Motor neuron (in vitro differentiated cells): Measurements from ENCODE around the gene RGS6. TPM values are rescaled to one million over a fixed set of nuclear protein-coding genes. Genes with fewer than 3 reads are reported as not detected.

Experiments used
- ATAC-seq, 8 experiments: fragments of 200-7000 bp; cut with Tn5 transposase; replicated peaks in 6 of 8; 2 replicates each; pipeline ENCODE4 v1.8.0; 2021; ENCODE audit warnings: mild to moderate bottlenecking in 8 of 8, moderate library complexity in 8 of 8
- H3K27ac ChIP-seq, 2 donors: fragments of 250-450 bp; sonication (Bioruptor Pico); 2 replicates each; pipeline ENCODE4 v1.9.0; 2021; ENCODE audit warnings: antibody characterized with exemption in 2 of 2, mild to moderate bottlenecking in 2 of 2, moderate library complexity in 1 of 2
- H3K4me1 ChIP-seq, 2 donors: fragments of 250-450 bp; sonication (Bioruptor Pico); replicated peaks in 1 of 2; 2 replicates each; pipeline ENCODE4 v1.6.1; 2021; ENCODE audit warnings: antibody characterized with exemption in 2 of 2, mild to moderate bottlenecking in 2 of 2, moderate library complexity in 1 of 2
- H3K4me3 ChIP-seq, 5 donors: fragments of 250-450 bp; sonication (Bioruptor Pico); 2 replicates each; pipeline ENCODE4 v1.9.0; 2021; ENCODE audit warnings: antibody characterized with exemption in 5 of 5, mild to moderate bottlenecking in 5 of 5, moderate library complexity in 4 of 5
- WGBS, 10 experiments: fragments of 450-650 bp; shearing (Covaris generic); methylation state at CpG; one replicate each; pipeline ENCODE4 v1.0.0; 2022; 5-methylcytosine and 5-hydroxymethylcytosine counted together
- in situ Hi-C, 9 experiments: fragments of 400-800 bp; cut with MboI; loops; one replicate each; pipeline ENCODE4 v1.15.0; 2021; ENCODE audit warnings: low sequenced_read_pairs in 9 of 9, low pct_unique_long_range_greater_than_20kb in 2 of 9; ENCODE audit not compliant: unreplicated experiment in 9 of 9
- total RNA-seq, 8 experiments: library from RNA; unstranded; fragments of 300-600 nt; gene quantifications; 2 replicates each; pipeline versions ENCODE4 v1.2.3 to v1.2.4, GENCODE V29; 2022

Gene RGS6
- total RNA-seq, 8 experiments from 2014 or later: 0.22 to 15.5 (median 1.3) TPM

DNA sequence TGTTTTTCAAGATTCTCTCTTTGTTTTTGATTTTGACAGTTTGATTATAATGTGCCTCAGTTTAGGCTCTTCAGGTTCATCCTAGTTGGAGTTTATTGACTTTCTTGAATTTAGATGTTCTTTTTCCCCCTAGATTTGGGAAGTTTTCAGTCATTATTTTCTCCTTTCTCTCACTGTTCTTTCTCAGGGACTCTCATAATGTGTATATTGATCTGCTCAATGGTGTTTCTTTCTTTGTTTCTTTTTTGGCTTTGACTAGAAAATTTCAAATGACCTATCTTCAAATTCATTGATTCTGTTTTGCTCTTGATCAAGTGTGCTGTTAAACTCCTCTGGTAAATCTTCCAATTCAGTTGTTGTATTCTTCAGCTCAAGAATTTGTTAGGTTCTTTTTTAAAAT is 108.3 kb downstream of the RGS6 start:
- H3K4me3 ChIP-seq: no peak overlapping the region
- in situ Hi-C loops: no loop called here

DNA sequence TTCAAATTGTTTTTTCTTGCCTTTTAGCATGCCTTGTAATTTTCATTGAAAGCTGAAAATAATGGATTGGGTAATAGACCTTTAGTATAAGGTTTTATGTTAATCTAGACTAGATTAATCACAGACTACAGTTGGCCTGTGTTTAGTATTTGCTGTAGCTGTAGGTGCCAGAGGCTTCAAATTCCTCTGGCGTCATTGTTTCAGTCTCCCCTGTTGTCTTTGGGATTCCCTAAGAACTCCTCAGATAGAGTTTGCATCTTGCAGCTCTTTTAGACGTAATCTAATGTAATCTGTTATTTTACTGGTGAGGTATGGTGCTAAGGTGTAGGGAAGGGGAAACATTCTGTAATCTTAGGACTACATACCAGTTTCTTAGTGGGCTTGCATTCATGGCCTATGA is 113.0 kb downstream of the RGS6 start:
- Histone ChIP-seq H3K4me3 (no peak overlapping the region), H3K27ac (no peak overlapping the region), H3K4me1 (no peaks in the 10 kb centered on the region)
- no peak for ATAC-seq
- WGBS, 10 experiments: 10 to 100% (median 67%) methylated on average over 1 to 2 of the region's 2 CpGs; no CpG with 5 or more reads in 3 of the 10 experiments
- in situ Hi-C loops: no loop called here

More for the DNA sequence above, 108.3 kb downstream of the RGS6 start:
- Histone ChIP-seq H3K27ac (no peak overlapping the region), H3K4me1 (no peaks in the 10 kb centered on the region)
- ATAC-seq: no peak

DNA sequence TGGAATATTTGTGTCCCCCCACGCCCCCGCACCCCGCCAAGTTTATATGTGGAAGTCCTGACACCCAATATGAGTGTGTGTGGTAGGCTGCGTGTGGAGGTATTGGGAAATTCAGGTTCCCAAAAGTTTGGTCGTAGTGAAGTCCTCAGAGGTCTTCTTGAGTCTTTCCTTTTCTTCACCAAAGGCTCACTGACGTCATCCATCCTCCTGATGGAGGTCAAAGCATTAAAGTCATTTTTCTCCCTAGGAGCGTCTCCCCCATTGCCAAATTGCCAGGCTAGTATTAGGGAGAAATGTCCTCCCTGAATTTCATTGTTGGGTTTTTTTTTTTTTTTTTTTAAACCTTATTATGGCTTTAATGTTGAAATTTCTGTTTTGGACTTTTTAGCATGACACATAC is 113.7 kb downstream of the RGS6 start:
- 14 to 92% (median 67%) methylated on average over 2 to 7 of the region's 7 CpGs; no CpG with 5 or more reads in 1 of the 10 experiments for WGBS, 10 experiments
- H3K27ac ChIP-seq: no peak overlapping the region
- in situ Hi-C loops: no loop called here
- no peak overlapping the region for H3K4me3 ChIP-seq
- H3K4me1 ChIP-seq: no peaks in the 10 kb centered on the region
- ATAC-seq: no peak

DNA sequence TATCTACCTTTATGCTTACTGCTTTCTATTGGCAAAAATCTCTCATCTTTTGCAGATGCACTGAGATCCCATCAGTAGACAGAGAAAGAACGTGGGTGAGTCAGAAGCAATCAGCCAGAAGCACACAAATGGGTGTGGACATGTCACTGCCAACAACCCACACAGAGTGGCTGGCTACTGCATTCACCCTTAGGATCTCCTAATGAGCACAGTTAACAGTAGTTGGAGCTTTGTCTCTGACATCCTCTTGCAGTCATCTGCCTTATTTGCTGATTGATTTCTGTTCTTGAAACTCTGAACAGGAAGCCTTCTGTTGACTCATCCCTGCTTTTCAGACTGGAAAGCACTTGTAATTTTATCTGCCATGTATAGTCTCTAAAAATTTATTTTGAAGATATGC is 117.2 kb downstream of the RGS6 start:
- H3K4me3 ChIP-seq: no peak overlapping the region
- peak; percentile 45 to 100 (median 94) for ATAC-seq
- in situ Hi-C loops: no loop called here
- H3K4me1 ChIP-seq: no peaks in the 10 kb centered on the region
- H3K27ac ChIP-seq: no peak overlapping the region
- 0 to 50% (median 33%) methylated on average over 1 of the region's 1 CpG; no CpG with 5 or more reads in 5 of the 10 experiments for WGBS, 10 experiments

DNA sequence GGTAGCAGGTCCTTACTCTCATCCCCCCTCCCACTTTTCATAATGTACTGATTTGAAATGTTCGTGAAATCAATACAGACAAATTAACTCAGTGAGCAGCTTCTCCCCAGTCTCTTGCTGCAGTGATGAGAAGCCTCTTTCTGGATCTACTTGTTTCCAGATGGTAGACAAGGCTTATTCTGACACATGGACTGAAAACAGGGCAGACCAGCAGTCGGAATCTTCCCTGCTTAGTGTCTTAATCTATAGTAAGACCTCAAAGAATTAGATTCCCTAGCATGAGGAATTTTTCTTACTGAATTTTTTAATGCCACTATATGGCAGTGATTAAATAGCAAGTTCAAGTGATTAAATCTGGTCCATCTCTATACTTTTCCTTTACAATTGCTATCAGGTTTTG is 120.1 kb downstream of the RGS6 start:
- in situ Hi-C loops: no loop called here
- Histone ChIP-seq H3K4me1 (no peaks in the 10 kb centered on the region), H3K27ac (no peak overlapping the region), H3K4me3 (no peak overlapping the region)
- no peak for ATAC-seq
- 0 to 100% (median 73%) methylated on average over 1 to 2 of the region's 2 CpGs; no CpG with 5 or more reads in 3 of the 10 experiments for WGBS, 10 experiments

DNA sequence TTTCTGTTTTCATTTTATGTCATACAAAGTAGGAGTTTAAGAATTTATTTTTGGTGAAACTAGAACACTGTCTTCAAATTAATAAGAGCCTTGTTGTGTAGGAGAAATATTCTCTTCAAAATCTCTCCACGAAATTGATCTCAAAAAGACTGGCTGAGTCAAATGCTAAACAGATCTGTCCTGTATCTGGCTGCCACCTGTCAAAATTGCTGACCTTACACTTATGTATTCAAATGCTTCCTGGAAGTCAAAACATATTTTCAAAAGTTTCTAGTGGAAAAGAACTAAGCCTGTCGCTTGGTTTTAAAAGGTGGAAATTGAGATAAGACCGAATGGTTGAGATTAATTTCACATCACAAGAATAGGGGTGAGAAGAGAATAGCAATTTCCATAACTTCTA is 121.4 kb downstream of the RGS6 start:
- WGBS, 10 experiments: 7 to 100% (median 53%) methylated on average over 1 to 3 of the region's 3 CpGs
- in situ Hi-C loops: no loop called here
- no peaks in the 10 kb centered on the region for H3K4me1 ChIP-seq
- no peak overlapping the region for H3K27ac ChIP-seq
- no peak overlapping the region for H3K4me3 ChIP-seq
- ATAC-seq: peak in 2 of 8 experiments; percentile 39 to 82

DNA sequence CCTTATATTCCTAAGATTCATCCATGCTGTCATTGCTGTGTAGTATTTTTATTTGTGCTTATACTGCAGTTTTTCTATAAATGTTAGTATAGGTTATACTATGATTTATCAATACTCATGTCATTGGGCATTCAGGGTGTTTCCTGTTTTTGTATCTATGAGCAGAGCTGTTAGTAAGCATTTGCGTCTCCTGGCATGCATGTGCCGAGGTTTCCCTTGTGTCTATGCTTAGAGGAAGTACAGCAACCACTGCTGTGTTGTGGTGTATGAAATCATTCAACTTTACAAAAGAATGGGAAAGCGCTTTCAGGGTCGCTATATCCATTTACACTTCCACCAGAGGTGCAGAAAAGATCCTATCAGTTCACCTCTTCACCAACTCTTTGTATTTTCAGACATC is 122.7 kb downstream of the RGS6 start:
- no peak overlapping the region for H3K4me3 ChIP-seq
- ATAC-seq: no peak
- no peak overlapping the region for H3K27ac ChIP-seq
- 27 to 94% (median 67%) methylated on average over 2 to 4 of the region's 4 CpGs for WGBS, 10 experiments
- in situ Hi-C loops: no loop called here
- no peaks in the 10 kb centered on the region for H3K4me1 ChIP-seq

DNA sequence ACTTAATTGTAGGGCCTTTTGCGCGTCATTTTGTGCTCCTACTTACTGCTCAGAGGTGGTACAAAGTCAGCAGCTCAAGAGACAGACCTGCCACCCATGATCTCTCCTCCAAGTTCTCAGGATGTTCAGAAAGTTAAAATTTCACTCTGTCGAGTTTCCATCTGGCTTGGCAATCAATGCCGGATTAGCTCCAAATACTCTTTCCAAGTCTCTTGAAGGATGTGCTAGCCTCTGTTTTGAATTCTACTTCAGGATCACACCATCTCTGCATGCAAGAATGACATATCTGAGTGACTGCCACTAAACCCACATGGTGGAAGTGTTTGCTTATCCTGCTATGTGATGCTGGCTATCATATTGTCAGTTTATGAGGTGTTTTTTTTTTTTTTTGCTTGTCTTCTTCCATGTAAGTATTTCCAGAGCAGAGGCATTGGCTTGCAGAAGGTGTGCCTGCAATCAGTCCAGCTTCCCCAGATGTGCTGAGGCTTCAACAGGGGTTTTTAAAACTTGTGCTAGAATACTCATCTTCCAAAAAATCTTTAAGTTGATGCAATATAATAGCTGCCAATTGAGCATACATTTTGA is 125.6 kb downstream of the RGS6 start:
- in situ Hi-C loops: no loop called here
- Histone ChIP-seq H3K4me3 (no peak overlapping the region), H3K4me1 (no peaks in the 10 kb centered on the region), H3K27ac (no peak overlapping the region)
- ATAC-seq: no peak
- 0 to 100% (median 89%) methylated on average over 1 to 4 of the region's 4 CpGs; no CpG with 5 or more reads in 2 of the 10 experiments for WGBS, 10 experiments

DNA sequence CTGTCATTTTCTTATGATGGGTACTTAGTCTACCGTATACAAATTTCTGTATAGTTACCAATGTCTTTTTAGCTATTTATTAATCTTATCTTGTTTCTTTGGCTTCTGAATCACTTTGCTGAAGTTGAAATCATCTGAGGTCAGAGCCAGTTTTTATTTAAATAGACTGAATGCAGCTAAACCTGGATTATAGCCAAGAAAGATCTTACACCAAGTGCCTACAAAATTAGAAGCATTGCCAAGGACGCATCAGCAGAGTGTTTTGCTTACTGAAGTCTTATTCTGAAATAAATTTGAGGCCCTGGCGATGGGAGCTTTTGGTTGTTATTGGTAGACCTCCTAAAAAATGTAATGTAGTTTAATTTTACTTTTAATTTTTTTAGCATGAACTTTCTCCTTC is 128.2 kb downstream of the RGS6 start:
- H3K4me3 ChIP-seq: no peak overlapping the region
- 17 to 100% (median 64%) methylated on average over 1 to 3 of the region's 3 CpGs for WGBS, 10 experiments
- no peak overlapping the region for H3K27ac ChIP-seq
- in situ Hi-C loops: no loop called here
- ATAC-seq: no peak
- no peaks in the 10 kb centered on the region for H3K4me1 ChIP-seq

DNA sequence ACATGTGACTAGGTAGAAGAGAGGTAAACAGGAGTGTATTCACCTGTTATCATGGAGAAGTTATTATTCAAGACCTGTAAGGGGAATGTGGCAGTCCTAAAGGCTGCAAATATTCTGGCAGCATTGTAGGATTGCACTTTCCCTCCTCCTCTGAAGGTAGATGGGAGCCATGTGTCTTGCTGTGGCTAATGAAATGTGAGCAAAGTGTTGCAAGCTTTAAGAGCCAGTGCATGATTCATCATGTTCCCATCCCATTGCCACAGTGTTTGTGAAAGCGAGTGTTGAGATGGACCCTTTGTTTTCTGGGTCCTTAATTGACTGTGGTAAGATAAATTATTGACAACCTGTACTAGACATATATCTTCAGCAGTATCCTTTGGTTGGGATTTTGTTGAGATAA is 128.7 kb downstream of the RGS6 start:
- WGBS, 10 experiments: 0 to 90% (median 83%) methylated on average over 1 of the region's 1 CpG; no CpG with 5 or more reads in 7 of the 10 experiments
- no peak overlapping the region for H3K27ac ChIP-seq
- H3K4me1 ChIP-seq: no peaks in the 10 kb centered on the region
- in situ Hi-C loops: no loop called here
- ATAC-seq: peak in 4 of 8 experiments; percentile 42 to 85 (median 59)
- no peak overlapping the region for H3K4me3 ChIP-seq

DNA sequence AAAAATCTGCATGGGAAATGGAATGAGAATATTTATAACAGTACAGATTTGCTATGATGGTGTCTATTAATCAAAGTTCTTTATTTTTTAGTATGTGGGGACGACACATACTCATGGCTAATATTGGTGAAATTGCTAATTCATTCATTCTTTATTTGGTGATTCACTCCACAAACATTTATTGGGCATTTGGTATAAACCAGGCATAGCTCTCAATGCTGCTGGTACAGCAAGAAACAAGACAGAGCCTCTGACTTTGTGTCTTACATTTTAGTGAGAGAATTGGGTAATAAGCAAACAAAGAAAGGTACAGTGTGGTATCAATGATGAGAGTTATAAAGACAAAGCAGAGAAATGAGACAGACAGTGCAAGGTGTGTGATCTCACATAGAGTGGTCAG is 129.5 kb downstream of the RGS6 start:
- in situ Hi-C loops: no loop called here
- no peak for ATAC-seq
- H3K27ac ChIP-seq: no peak overlapping the region
- 25 to 88% (median 44%) methylated on average over 1 of the region's 1 CpG; no CpG with 5 or more reads in 3 of the 10 experiments for whole genome bisulfite sequencing, 10 experiments
- H3K4me3 ChIP-seq: no peak overlapping the region
- H3K4me1 ChIP-seq: no peaks in the 10 kb centered on the region

DNA sequence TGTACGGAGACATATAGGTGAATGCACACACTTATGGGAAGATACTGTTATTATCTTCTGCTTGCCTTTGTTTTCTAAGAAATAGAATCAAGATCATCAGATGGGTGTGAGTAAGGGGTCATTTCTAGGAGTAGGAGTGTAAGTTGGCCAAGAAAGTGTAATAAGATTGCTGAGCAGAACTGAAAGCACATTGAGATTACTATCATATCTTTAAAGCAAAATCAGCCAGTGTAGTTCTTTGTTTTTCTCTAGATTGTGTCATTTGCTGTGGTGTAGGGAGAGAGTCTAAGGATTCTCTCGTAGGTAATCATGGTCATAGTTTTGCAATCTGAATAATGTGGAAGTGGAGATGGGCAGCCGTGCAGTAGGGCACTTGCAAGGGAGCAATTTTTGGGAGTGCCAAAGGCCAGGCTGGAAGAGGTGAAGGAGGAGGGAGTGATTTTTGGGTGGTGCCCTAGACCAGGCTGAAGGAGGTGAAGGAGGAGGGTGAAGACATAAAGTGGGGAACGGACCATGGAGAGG is 131.6 kb downstream of the RGS6 start:
- Histone ChIP-seq H3K4me1 (no peaks in the 10 kb centered on the region), H3K27ac (no peak overlapping the region), H3K4me3 (no peak overlapping the region)
- ATAC-seq: no peak
- in situ Hi-C loops: no loop called here
- WGBS, 10 experiments: 11 to 100% (median 82%) methylated on average over 1 to 4 of the region's 4 CpGs; no CpG with 5 or more reads in 1 of the 10 experiments

DNA sequence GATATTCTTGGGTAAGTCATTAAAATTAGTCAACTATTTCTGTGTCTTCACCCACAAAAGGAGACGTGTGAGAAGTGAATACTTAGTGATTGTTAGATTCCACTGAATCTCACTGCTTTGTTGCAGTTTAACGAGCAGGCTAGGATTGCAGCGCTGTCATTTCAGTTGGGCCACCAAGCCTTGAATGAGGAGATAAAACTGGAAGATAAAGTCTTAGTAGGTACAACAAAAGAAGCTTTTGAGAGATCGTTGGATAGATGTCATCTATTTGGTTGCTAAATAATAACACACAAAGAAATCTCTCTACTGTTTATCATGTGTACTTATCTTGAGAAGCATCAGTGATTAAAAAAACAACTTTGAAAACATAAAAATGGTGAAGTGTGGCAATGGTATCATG is 132.3 kb downstream of the RGS6 start:
- Histone ChIP-seq H3K4me3 (no peak overlapping the region), H3K4me1 (no peaks in the 10 kb centered on the region), H3K27ac (no peak overlapping the region)
- in situ Hi-C loops: no loop called here
- 0 to 100% (median 64%) methylated on average over 1 to 4 of the region's 4 CpGs; no CpG with 5 or more reads in 2 of the 10 experiments for WGBS, 10 experiments
- no peak for ATAC-seq

DNA sequence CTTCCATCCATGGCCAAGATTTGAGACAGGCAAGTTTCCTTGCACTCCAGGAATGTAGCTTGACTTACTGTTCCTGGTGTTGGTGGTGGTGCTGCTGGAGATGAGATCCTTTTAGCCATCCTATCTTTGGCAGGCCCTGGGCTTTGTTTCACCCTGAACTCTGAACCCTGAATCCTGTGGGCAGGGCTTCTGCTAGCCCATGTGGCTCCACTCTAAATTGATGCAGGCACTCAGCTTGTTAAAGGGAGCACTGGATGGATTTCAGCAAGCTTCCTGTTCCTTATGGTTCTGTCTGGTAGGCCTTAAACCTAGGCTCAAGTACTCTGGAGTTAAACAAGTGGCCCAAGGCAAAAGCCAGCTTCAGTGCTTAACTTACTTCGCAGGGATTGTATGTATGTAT is 138.2 kb downstream of the RGS6 start:
- WGBS, 10 experiments: 0 to 100% (median 80%) methylated on average over 1 of the region's 1 CpG; no CpG with 5 or more reads in 3 of the 10 experiments
- Histone ChIP-seq H3K4me3 (no peak overlapping the region), H3K4me1 (no peaks in the 10 kb centered on the region), H3K27ac (no peak overlapping the region)
- in situ Hi-C loops: no loop called here
- peak in 1 of 8 experiments; percentile 71 for ATAC-seq
